ENCODE results near the gene GATM.
"Not testable (repeated sequence)": the region's sequence is repeated elsewhere in the genome, so short reads cannot be mapped to it uniquely, and the experiment has no call there.

Gene GATM

DNA sequence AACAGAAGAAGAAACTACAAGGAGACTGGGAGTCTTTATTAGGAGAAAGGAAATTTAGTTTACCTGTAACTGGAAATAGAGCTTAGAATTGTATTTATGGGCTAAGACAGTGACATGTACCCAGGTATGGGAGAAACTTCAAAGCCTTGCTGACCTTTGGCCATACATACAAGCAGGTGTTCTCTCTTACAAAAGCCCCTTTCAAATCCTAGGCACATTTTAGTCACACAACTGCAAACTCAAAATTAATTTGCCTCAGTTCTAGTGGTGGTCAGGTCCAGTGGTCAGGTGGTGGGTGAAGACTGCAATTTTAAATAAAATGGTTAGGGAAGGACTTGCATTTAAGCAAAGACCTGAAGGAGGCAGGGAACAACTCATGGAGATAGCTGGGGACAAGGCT lies 30.4 kb downstream of the GATM start:
- DNase-seq: no peak

DNA sequence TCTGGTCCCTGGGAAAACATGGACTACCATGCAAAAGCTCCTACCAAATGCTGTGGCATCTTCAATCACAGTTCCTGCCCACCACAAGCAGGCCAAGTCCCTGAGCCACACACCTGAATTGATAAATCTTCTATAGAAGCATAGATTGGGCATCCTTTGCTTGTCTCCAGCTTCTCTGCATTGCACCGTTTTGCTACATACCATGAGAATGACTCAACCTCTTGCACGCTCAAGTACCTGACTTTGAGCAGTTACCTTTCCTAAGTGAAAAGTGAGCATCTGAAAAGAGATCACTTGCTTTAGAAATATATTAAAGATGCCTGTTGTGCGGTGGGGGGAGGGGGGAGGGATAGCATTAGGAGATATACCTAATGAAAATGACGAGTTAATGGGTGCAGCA lies 31.3 kb downstream of the GATM start:
- DNase-seq: no peak

DNA sequence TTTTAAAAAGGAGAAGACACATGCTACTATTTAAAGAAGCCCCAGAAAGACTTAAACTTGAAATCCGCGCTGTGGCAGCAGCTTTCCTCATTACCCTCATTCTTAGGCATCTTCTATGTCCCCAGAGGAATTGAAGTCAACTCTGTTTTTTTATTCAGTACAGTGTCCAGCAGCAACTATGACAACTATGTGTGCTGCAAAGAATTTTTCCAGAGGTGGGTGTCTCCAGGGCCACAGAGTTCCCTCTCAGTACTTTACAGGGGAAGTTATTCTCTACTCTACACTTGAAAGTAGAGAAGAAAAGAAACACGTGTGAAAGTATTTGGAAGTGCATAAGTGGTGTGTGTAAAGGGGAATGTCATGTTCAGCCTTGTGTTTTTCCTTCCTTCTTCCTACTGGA lies 32.0 kb downstream of the GATM start:
- DNase-seq: no peak

DNA sequence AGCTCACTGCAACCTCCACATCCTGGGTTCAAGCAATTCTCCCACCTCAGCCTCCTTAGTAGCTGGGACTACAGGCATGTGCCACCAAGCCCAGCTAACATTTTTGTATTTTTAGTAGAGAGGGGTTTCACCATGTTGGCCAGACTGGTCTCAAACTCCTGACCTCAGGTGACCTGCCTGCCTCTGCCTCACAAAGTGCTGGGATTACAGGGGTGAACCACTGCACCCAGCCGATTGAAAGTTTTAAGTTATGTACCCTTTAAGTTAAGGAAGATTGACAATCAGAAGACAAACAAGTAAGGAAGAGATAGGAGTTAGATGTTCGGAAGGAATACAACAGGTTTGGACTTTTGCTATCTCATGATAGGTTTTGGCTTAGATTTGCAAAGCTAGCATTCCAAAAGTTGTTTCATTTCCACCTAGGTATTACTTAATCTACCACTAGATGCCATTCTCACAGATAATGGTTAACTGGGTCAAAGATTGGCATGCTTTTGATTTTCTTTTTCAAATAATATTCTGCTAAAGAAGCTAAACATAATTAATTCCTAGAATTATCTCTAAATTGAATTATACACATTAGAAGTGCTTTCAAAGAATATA lies 35.0 kb downstream of the GATM start:
- no peak for DNase-seq

DNA sequence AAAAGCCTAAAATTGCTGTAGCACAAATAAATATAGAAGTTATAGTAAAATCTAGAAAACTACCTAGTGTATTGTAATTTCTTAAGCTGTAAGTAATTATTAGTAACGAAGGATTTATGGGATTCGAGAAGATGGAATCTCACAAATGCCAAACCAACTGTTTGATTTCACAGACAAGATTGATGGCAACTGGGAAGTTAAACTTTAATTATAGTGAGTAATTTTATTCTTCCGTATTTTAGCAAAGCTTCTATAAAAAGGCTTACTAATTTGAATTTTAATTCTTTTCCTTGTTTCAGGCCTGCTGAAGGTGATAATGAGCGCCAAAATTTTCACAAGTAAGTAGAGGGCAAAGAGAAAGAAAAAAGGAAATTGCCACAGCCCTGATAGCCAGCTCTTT lies 36.6 kb downstream of the GATM start:
- no peak for DNase-seq

DNA sequence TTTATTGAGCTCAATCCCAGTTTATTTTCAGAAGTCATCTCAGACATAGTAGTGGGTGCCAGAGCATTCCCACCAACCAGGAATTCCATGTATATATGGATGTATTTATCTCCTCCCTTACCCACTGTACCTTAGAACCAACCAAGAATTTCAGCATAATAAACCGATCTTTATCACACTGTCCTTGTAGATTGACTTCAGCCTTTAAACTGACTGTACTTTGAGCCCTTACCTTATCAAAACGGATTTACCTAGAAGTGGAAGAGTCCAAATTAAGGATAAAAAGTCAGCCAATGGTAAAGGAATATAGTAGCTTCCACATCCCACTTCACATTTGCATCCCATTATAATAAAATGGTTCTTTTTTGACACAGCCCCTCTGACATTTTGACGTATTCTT lies 37.9 kb downstream of the GATM start:
- no peak for DNase-seq

DNA sequence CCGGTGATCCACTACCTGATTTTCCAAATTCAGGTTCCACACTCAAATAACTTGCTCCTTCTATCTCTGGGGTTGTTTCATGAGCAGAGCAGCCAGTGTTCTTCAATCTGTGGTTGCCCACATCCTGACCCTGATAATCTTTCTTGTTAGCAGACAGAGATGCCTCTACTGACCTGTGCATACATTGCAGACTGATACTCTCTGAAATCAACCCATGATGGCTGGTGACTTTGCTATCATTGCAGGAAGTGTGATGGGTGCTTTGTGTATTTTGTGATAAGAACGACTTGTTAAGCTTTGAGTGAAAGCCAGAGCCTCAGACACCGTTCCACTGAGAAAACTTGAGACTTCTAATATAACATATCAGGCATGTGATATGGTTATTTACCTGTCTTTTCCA lies 39.9 kb downstream of the GATM start:
- DNase-seq: no peak

DNA sequence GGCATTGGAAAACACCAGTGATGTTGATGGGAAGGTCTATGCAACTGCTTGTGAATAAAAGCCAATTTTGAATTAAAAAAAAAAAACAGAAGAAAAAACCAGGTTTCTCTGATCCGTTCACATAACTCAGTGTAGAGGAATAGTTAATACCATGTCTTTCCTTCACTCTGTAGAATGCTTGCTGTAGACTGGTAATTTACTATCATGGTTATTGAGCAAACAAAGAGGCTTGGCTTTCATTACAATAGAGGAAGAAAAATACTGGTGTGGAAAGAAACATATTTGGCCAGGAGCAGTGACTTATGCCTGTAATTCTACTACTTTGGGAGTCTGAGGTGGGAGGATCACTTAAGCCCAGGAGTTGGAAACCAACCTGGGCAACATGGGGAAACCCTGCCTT lies 41.1 kb downstream of the GATM start:
- no peak for DNase-seq

DNA sequence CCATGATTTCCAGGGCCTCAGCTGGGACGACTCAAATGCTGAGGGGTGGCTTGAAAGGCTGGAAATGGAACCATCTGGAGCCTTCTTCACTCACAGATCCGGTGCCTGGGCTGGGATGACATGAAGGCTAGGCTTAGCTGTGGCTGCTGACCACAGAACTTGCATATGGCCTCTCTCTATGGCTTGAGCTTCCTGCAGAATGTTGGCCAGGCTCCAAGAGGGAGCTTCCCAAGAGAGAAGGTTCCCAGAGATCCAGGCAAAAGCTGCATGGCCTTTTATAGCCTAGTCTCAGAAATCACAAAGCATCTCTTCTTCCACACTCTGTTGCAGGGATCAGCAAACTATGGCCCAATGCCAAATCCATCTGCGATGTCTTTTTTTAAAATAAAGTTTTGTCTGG lies 44.8 kb downstream of the GATM start:
- DNase-seq: no peak

DNA sequence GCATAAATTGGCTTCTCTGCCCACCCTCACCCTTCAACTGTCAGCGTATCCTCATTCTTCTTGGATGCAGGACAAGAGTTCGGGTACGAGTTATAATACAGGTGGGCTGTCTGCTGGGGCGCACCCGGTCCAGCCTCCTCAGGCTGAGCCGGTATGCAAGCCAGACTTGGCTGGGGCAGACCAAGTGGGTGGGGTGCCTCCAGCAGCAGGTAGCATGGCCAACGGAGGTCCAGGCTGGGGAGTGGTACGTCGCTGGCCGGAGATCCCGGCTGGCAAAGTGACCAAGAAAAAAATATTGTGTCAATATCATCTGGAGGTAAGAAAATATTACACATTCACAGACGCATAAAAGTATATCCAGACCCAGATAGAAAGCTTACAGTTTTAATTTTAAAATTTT lies 45.6 kb downstream of the GATM start:
- no peak for DNase-seq

DNA sequence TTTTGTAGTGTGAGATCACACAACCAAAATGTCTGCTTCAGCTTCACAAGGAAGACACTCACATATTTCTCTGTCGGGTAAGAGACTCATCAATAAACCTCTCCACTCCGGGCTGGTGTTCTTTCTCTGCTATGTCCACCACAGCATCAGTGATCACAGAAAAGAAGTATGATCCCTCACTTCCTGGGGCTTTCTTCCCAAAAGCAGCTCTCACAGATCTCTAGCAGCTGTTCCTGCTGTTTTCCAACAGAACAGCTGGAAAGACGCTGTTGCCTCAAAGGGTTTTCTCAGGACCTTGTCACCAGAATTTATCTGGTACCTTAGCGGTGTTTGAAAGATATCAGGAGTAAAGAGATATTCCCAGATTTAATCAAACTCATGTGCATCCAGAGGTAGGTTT lies 46.4 kb downstream of the GATM start:
- no peak for DNase-seq

DNA sequence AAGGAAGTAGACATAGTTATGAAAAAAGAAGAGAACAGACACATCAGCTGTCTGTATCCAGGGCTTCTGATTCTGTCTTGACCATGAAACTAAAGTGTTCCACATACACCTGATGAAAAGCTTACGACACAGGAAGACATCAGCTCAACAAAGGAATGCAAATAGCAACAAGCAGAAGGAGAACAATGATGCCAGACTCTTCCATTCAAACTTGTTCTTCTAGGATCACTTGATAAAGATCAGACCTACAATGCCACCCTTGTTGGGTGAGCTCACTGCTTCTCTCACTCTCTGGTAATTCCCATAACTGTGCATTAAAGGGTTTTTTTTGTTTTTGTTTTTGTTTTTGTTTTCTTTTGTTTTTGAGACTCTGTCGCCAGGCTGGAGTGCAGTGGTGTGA lies 49.7 kb downstream of the GATM start:
- no peak for DNase-seq

DNA sequence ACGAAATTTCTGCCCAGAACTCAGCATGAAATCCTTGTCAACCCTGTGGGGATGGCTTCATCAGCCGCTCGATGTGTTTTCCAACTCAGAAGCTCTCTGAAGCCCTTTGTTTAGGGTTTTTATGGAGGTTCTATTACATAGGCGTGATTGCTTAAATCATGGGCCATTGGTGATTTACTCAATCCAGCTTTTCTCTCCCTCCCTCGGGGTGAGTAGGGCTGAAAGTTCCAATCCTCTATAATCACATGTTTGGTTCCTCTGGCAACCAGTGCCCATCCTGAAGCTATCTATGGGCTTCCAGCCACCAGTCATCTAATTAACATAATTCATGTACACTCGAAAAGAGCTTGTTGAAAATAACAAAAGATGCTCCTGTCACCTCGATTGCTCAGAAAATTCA lies 51.6 kb downstream of the GATM start:
- no peak for DNase-seq

DNA sequence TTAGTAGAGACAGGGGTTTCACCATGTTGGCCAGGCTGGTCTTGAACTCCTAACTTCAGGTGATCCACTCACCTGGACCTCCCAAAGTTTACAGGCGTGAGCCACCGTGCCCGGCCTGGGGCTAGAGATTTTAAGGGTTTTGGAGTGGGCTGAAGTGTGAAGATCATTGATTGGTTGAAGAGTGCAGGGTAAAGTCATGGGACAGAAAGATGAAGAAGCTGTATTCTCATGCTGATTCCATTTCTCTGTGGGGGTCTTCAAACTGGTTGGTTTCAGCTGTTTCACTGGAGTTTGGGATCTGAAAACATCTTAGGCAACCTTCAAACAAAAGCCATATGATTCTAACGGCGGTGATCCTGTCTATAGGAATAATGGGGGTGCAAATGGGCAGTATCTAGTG lies 52.1 kb downstream of the GATM start:
- DNase-seq: no peak

DNA sequence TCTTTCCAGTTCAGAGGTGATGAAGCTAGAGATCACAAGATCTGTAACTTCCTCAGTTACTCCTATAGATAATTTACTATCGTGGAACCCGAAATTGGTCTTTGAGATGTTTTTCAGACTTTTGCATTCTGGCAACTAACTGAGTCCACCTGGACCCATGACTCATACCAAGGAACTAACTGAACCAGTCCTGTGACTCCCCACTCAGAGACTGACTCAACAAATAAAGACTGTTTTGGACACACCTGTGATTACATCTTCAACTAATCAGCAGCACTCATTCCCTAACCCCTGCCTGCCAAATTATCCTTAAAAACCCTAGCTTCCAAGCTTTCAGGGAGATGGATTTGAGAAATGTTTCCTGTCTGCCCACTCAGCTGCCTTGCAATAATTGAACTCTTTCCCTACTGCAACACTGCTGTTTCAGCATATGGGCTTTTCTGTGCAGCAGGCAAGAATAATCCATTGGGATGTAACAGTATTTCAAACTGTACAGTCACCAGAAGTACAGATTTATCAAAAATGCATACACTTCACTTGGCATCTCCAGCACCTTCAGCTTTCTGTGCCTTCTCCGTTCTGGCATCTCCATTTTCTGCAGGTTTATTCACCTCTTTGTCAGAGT lies 57.7 kb downstream of the GATM start:
- DNase-seq: no peak

DNA sequence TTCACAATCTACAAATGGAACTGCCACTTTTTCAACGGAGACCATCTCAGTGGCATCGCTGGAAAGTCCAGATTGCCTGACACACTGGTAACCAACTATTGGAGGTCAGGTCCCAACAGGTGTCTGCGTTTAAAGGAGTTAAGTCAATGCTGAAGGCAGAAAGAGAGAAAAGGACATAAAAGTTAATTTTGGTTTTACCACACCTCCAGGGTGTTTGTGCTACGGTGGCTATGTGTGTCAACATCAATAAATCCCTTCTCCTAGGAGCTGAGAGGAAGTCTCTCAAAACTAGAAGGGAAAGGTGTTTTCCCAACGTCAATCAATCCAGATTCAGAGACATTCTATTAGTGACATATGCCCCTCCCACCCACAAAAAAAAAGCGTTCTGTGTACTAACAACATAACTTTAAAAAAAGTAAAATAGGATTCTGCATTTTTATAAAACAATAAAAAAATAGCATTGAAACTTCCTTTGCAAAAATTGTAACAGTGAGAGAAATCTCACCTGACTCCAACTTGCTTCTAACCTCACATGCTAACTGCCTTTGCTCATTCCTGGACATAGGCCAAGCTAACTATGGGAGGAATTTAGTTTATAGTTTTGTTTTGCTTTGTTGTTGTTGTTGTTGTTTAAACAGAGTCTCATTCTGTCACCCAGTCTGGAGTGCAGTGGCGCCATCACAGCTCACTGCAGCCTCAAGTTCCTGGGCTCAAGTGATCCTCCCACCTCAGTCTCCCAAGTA lies 58.7 kb downstream of the GATM start:
- DNase-seq: no peak

DNA sequence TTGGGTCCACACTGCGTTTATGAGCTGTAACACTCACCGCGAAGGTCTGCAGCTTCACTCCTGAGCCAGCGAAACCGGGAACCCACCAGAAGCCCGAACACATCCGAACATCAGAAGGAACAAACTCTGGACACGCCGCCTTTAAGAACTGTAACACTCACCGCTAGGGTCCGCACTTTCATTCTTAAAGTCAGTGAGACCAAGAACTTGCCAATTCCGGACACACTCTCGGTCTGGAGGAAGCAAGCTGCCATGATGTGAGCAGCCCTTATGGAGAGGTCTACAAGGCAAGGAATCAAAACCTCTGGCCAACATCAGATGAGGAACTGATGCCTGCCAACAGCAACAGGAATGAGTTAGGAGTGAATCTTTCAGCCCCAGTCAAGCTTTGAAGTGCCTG lies 63.4 kb downstream of the GATM start:
- DNase-seq: no peak

DNA sequence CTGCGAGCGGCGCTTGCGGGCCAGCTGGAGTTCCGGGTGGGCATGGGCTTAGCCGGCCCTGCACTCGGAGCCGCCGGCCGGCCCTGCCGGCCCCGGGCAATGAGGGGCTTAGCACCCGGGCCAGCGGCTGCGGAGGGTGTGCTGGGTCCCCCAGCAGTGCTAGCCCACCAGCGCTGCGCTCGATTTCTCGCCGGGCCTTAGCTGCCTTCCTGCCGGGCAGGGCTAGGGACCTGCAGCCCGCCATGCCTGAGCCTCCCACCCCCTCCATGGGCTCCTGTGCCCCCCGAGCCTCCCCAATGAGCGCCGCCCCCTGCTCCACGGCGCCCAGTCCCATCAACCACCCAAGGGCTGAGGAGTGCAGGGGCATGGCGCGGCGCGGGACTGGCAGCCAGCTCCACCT lies 64.2 kb downstream of the GATM start:
- not testable (repeated sequence) for DNase-seq

All from amniotic stem cell (primary cell).